Lower leg skin (tissue), 3 donors: ENCODE results near the gene PGPEP1.

Source experiments
- CTCF ChIP-seq, 3 donors: fragments of 450-650 bp; IDR thresholded peaks; one replicate each; pipeline ENCODE4 v1.5.1; 2016; ENCODE audit warnings: antibody characterized with exemption in 3 of 3, mild to moderate bottlenecking in 3 of 3, moderate library complexity in 2 of 3
- POLR2A ChIP-seq, 2 donors: fragments of 450-650 bp; IDR thresholded peaks; one replicate each; pipeline ENCODE4 v1.6.1; 2016 to 2017; ENCODE audit warnings: antibody characterized with exemption in 2 of 2, mild to moderate bottlenecking in 1 of 2, moderate library complexity in 1 of 2

GRCh38 chr19:18340990-18341868 is 831 bp downstream of the PGPEP1 start:
- TF ChIP-seq POLR2A (IDR thresholded peaks at IDR 0.05) (no peak), CTCF (IDR thresholded peaks at IDR 0.05) (no peak)
